ENCODE results near the gene SESN2.

- TF ChIP-seq, protein P1, sequence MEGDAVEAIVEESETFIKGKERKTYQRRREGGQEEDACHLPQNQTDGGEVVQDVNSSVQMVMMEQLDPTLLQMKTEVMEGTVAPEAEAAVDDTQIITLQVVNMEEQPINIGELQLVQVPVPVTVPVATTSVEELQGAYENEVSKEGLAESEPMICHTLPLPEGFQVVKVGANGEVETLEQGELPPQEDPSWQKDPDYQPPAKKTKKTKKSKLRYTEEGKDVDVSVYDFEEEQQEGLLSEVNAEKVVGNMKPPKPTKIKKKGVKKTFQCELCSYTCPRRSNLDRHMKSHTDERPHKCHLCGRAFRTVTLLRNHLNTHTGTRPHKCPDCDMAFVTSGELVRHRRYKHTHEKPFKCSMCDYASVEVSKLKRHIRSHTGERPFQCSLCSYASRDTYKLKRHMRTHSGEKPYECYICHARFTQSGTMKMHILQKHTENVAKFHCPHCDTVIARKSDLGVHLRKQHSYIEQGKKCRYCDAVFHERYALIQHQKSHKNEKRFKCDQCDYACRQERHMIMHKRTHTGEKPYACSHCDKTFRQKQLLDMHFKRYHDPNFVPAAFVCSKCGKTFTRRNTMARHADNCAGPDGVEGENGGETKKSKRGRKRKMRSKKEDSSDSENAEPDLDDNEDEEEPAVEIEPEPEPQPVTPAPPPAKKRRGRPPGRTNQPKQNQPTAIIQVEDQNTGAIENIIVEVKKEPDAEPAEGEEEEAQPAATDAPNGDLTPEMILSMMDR (conservative IDR thresholded peaks at IDR 0.05): no peak
- TF ChIP-seq EZH2 (IDR thresholded peaks at IDR 0.05; ENCODE audit: low read depth): no peak
Measured at GRCh38 chr1:28241638-28242241, 17.6 kb upstream of the SESN2 start.
